Caco-2 (cell line): ENCODE data around the gene COP1. TPM values are rescaled to one million over a fixed set of nuclear protein-coding genes. Genes with fewer than 3 reads are reported as not detected.

ENCODE experiments used
- BruUV-seq: library from RNA; stranded (reverse); fragments of 400-500 nt; replicated peaks from 2 replicates; lab custom pipeline; 2021; lab: Mats Ljungman, UMichigan
- CTCF ChIA-PET: fragments of 300-600 bp; sonication (Branson Sonifier 250); formaldehyde crosslinking; loops from one replicate; lab custom pipeline; 2022; ENCODE audit warnings: antibody characterized with exemption; lab: Charles Lee
- POLR2A ChIA-PET: fragments of 300-600 bp; sonication (Branson Sonifier 250); formaldehyde crosslinking; loops from one replicate; lab custom pipeline; 2022; ENCODE audit warnings: antibody characterized with exemption; lab: Charles Lee
- DNase-seq, 2 experiments: peaks; one replicate each; pipeline versions ENCODE4 v3.0.0 to v3.0.0-alpha.2; 2020 to 2022
- H3K27me3 ChIP-seq: replicated peaks from 2 replicates; pipeline ENCODE4 v1.6.0; 2011; ENCODE audit warnings: low read length; ENCODE audit not compliant: control insufficient read depth, insufficient read depth
- H3K36me3 ChIP-seq: 2 replicates; pipeline ENCODE4 v1.5.1; 2011; ENCODE audit warnings: low read length; ENCODE audit not compliant: control insufficient read depth, insufficient read depth
- H3K4me1 ChIP-seq: fragments of 250-450 bp; sonication (Bioruptor Pico); 2 replicates; pipeline ENCODE4 v1.5.1; 2020; ENCODE audit warnings: mild to moderate bottlenecking
- H3K4me3 ChIP-seq: 2 replicates; pipeline ENCODE4 v1.5.1; 2011; ENCODE audit warnings: low read depth, mild to moderate bottlenecking, control low read depth, low read length
- H3K9me3 ChIP-seq: fragments of 250-450 bp; sonication (Bioruptor Pico); 2 replicates; pipeline ENCODE4 v1.5.1; 2020; ENCODE audit warnings: mild to moderate bottlenecking, moderate library complexity
- H3K27ac Mint-ChIP-seq: one replicate; pipeline ENCODE4 v1.8.0; 2022; ENCODE audit warnings: mixed read lengths; ENCODE audit not compliant: unreplicated experiment
- H3K27me3 Mint-ChIP-seq: one replicate; pipeline ENCODE4 v1.8.0; 2022; ENCODE audit warnings: mixed read lengths; ENCODE audit not compliant: insufficient read depth, unreplicated experiment
- H3K36me3 Mint-ChIP-seq: one replicate; pipeline ENCODE4 v1.8.0; 2022; ENCODE audit warnings: mild to moderate bottlenecking, mixed read lengths; ENCODE audit not compliant: insufficient read depth, unreplicated experiment
- H3K4me1 Mint-ChIP-seq: one replicate; pipeline ENCODE4 v1.8.0; 2022; ENCODE audit warnings: low read depth, mixed read lengths; ENCODE audit not compliant: unreplicated experiment
- H3K4me3 Mint-ChIP-seq: one replicate; pipeline ENCODE4 v1.8.0; 2022; ENCODE audit warnings: mild to moderate bottlenecking, moderate library complexity, mixed read lengths; ENCODE audit not compliant: unreplicated experiment
- H3K9me3 Mint-ChIP-seq: one replicate; pipeline ENCODE4 v1.8.0; 2022; ENCODE audit warnings: mixed read lengths; ENCODE audit not compliant: unreplicated experiment
- intact Hi-C: fragments of 100-400 bp; cut with micrococcal nuclease; formaldehyde crosslinking; loops from one replicate; pipeline ENCODE4 v1.10.0; 2022; ENCODE audit not compliant: unreplicated experiment
- total RNA-seq: library from RNA; stranded (reverse); gene quantifications from 2 replicates; pipeline ENCODE4 v1.2.3, GENCODE V29; 2022
- TF ChIP-seq, protein P1 (sequence below), 2 experiments: fragments of 200-600 bp in 1 of 2; IDR thresholded peaks; 1 replicate in 1 of 2; 2 replicates in 1 of 2; pipeline versions ENCODE4 v1.5.1 to v1.8.0; 2011 to 2022; ENCODE audit warnings: antibody characterized with exemption in 1 of 2, control low read depth in 1 of 2, inconsistent platforms in 1 of 2, low read depth in 1 of 2, low read length in 1 of 2, mild to moderate bottlenecking in 1 of 2, moderate library complexity in 1 of 2; ENCODE audit not compliant: insufficient read depth in 1 of 2, severe bottlenecking in 1 of 2, unreplicated experiment in 1 of 2

The COP1 gene
- total RNA-seq, 1 experiment from 2014 or later, result 46.9 TPM

DNA sequence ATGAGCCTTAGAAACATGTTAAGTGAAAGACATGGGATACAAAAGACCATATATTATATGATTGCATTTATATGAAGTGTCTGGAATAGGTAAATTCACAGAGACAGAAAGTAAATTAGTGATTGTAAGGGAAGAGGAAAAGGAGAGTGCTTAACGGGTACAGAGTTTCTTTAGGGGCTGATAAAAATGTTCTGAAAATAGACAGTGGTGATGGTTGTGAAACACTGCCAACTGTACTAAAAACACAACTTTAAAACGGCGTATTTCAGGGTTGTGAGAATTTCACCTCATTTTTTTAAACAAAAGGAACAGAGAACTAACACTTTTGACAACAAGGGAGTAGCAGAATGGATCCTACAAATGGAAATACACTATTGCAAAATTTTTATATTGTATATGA, 13.4 kb downstream of the COP1 start:
- intact Hi-C loops, result no loop called here

DNA sequence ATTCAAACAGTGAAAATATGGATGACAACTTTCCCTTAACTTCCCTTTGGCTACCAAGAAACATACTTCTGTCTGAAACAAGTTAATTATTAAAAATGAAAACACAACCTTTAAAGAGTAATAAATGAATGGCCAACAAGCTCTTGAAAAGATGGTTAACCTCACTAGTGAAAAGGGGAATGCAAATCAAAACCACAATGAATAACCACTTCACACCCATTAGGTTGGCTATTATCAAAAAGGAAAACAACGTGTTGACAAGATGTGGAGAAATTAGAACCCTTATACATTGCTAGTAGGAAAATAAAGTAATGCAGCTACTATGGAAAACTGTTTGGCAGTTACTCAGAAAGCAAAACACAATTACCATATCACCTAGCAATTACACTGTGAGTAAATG, 14.1 kb downstream of the COP1 start:
- no peaks in the 10 kb centered on the region for H3K9me3 Mint-ChIP-seq
- POLR2A ChIA-PET, result no interaction called here

More for the DNA sequence above, 13.4 kb downstream of the COP1 start:
- Histone ChIP-seq H3K36me3 (no peaks in the 10 kb centered on the region), H3K4me1 (no peaks in the 10 kb centered on the region), H3K9me3 (peaks cover 6% of the 10 kb centered on the region; the same call in 1 of the 2 replicates), H3K4me3 (no peak overlapping the region), H3K27me3 (no peaks in the 10 kb centered on the region)
- DNase-seq, result no peak
- CTCF ChIA-PET, result no interaction called here
- POLR2A ChIA-PET, result no interaction called here
- Mint-ChIP-seq H3K27me3 (no peaks in the 10 kb centered on the region), H3K4me1 (peaks cover 21% of the 10 kb centered on the region), H3K4me3 (no peak overlapping the region), H3K9me3 (no peaks in the 10 kb centered on the region), H3K36me3 (no peaks in the 10 kb centered on the region), H3K27ac (no peak overlapping the region)
- BruUV-seq, result no TSS peak
- TF ChIP-seq, protein P1, sequence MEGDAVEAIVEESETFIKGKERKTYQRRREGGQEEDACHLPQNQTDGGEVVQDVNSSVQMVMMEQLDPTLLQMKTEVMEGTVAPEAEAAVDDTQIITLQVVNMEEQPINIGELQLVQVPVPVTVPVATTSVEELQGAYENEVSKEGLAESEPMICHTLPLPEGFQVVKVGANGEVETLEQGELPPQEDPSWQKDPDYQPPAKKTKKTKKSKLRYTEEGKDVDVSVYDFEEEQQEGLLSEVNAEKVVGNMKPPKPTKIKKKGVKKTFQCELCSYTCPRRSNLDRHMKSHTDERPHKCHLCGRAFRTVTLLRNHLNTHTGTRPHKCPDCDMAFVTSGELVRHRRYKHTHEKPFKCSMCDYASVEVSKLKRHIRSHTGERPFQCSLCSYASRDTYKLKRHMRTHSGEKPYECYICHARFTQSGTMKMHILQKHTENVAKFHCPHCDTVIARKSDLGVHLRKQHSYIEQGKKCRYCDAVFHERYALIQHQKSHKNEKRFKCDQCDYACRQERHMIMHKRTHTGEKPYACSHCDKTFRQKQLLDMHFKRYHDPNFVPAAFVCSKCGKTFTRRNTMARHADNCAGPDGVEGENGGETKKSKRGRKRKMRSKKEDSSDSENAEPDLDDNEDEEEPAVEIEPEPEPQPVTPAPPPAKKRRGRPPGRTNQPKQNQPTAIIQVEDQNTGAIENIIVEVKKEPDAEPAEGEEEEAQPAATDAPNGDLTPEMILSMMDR (IDR thresholded peaks at IDR 0.05; ENCODE audit: insufficient read depth in 1 of 2, low read depth in 1 of 2, low read length in 1 of 2, severe bottlenecking in 1 of 2, unreplicated experiment in 1 of 2), result no peak

DNA sequence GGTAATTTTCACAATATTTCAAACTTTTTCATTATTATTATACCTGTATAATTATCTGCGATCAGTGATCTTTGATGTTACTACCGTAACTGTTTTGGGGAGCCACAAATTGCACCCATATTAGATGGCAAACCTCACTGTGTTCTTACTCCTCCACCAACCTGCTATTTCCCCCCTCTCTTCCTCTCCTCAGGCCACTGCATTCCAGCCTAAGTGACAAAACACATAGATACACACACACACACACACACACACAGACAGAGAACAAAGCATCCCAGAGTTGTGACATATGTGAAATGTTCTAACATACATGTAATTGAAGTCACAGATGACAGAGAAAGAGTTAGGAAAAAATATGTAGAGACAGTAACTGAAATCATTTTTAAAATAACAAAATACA, 18.5 kb downstream of the COP1 start:
- no TSS peak for BruUV-seq
- intact Hi-C loops, result no loop called here
- Mint-ChIP-seq H3K4me3 (no peak overlapping the region), H3K27me3 (no peaks in the 10 kb centered on the region), H3K9me3 (no peaks in the 10 kb centered on the region), H3K4me1 (peaks cover 18% of the 10 kb centered on the region), H3K27ac (no peak overlapping the region), H3K36me3 (no peaks in the 10 kb centered on the region)
- TF ChIP-seq, protein P1 (IDR thresholded peaks at IDR 0.05; ENCODE audit: insufficient read depth in 1 of 2, low read depth in 1 of 2, low read length in 1 of 2, severe bottlenecking in 1 of 2, unreplicated experiment in 1 of 2), result no peak
- Histone ChIP-seq H3K27me3 (no peaks in the 10 kb centered on the region), H3K9me3 (peaks cover 4% of the 10 kb centered on the region; the same call in 1 of the 2 replicates), H3K4me1 (no peaks in the 10 kb centered on the region), H3K4me3 (no peak overlapping the region), H3K36me3 (no peaks in the 10 kb centered on the region)
- DNase-seq, result no peak
- POLR2A ChIA-PET, result no interaction called here
- CTCF ChIA-PET, result no interaction called here

More for the DNA sequence above, 14.1 kb downstream of the COP1 start:
- no peaks in the 10 kb centered on the region for H3K36me3 ChIP-seq
- CTCF ChIA-PET, result no interaction called here
- Mint-ChIP-seq H3K4me1 (peaks cover 24% of the 10 kb centered on the region), H3K27me3 (no peaks in the 10 kb centered on the region), H3K36me3 (no peaks in the 10 kb centered on the region), H3K27ac (no peak overlapping the region), H3K4me3 (no peak overlapping the region)
- intact Hi-C loops, result no loop called here
- H3K27me3 ChIP-seq, result no peaks in the 10 kb centered on the region
- DNase-seq, result no peak
- H3K4me1 ChIP-seq, result no peaks in the 10 kb centered on the region
- TF ChIP-seq, protein P1 (IDR thresholded peaks at IDR 0.05; ENCODE audit: insufficient read depth in 1 of 2, low read depth in 1 of 2, low read length in 1 of 2, severe bottlenecking in 1 of 2, unreplicated experiment in 1 of 2), result no peak
- no peak overlapping the region for H3K4me3 ChIP-seq
- peaks cover 6% of the 10 kb centered on the region; the same call in 1 of the 2 replicates for H3K9me3 ChIP-seq
- BruUV-seq, result no TSS peak
